ENCODE measurements around the gene SF3B5.

GRCh38 chr6:144106206-144106605 lies 10.8 kb upstream of the SF3B5 start:
- TF ChIP-seq CTCF (IDR thresholded peaks at IDR 0.05) = no peak
- peak; percentile 19 to 54 for TF ChIP-seq POLR2AphosphoS5 (IDR thresholded peaks at IDR 0.05)
- no peak for TF ChIP-seq POLR2A (IDR thresholded peaks at IDR 0.05)
- peak in 2 of 4 donors; percentile 42 to 76 for TF ChIP-seq EP300 (IDR thresholded peaks at IDR 0.05)
